ENCODE data around the gene MFSD6.

- TF ChIP-seq TP53 (CRISPR knock-in tag; IDR thresholded peaks at IDR 0.05) (no peak), POLR2A (IDR thresholded peaks at IDR 0.05; ENCODE audit: low read length) (no peak)
Observed at GRCh38 chr2:190486037-190486623, 78.0 kb downstream of the MFSD6 start.
